A549 (cell line): ENCODE data around the gene ABT1. TPM values are rescaled to one million over a fixed set of nuclear protein-coding genes. Genes with fewer than 3 reads are reported as not detected.
A peak's percentile ranks its signal among the peaks of the same experiment; 100 is the strongest.

Experiments used
- ATAC-seq, 2 experiments: fragments of 200-7000 bp in 1 of 2; fragments of >200 bp in 1 of 2; cut with Nextera tagmentation in 1 of 2; cut with Tn5 transposase in 1 of 2; 3 replicates each; pipeline versions ENCODE4 v1.8.0 to v1.9.1; 2018 to 2020; ENCODE audit warnings: mild to moderate bottlenecking in 1 of 2, moderate library complexity in 1 of 2
- CTCF ChIA-PET: fragments of 300-600 bp; sonication (Branson Sonifier 250); formaldehyde crosslinking; extraction: SDS; loops from one replicate; lab custom pipeline; 2021; ENCODE audit warnings: antibody characterized with exemption, inconsistent platforms; lab: Yijun Ruan, JAX
- POLR2A ChIA-PET: fragments of 350-600 bp; formaldehyde crosslinking; extraction: SDS; loops from one replicate; lab custom pipeline; 2021; ENCODE audit warnings: antibody characterized with exemption, inconsistent platforms; lab: Yijun Ruan, JAX
- DNase-seq, 2 experiments: peaks; one replicate each; pipeline versions ENCODE4 v3.0.0 to v3.0.0-alpha.2; 2011 to 2016; ENCODE audit warnings: low read depth in 1 of 2, low spot score in 1 of 2
- FAIRE-seq: peaks from 2 replicates; lab custom pipeline; 2011; peaks lifted over from hg19 to GRCh38; lab: Jason Lieb, UNC
- H3K27ac ChIP-seq, 2 experiments: fragments of >200 bp; sonication (Bioruptor Twin); formaldehyde crosslinking; 3 replicates each; pipeline ENCODE4 v1.5.1; 2016 to 2017
- H3K4me1 ChIP-seq: fragments of >200 bp; sonication (Bioruptor Twin); formaldehyde crosslinking; 3 replicates; pipeline ENCODE4 v1.6.1; 2016
- H3K4me2 ChIP-seq: fragments of >200 bp; sonication (Bioruptor Twin); formaldehyde crosslinking; 3 replicates; pipeline ENCODE4 v1.6.1; 2016
- H3K4me3 ChIP-seq: fragments of >200 bp; sonication (Bioruptor Twin); formaldehyde crosslinking; 3 replicates; pipeline ENCODE4 v1.5.1; 2016
- H3K9me3 ChIP-seq: fragments of >200 bp; sonication (Bioruptor Twin); formaldehyde crosslinking; 3 replicates; pipeline ENCODE4 v1.6.1; 2016
- ATOH8 ChIP-seq: fragments of 250-450 bp; sonication (Bioruptor Pico); IDR thresholded peaks from 2 replicates; pipeline ENCODE4 v1.5.0; 2020; ENCODE audit warnings: low read depth, mild to moderate bottlenecking, moderate library complexity
- BHLHE40 ChIP-seq: IDR thresholded peaks from 2 replicates; pipeline ENCODE4 v1.6.1; 2012; ENCODE audit warnings: low read depth, low read length, inconsistent platforms
- CBX2 ChIP-seq: fragments of 200-600 bp; sonication (generic); IDR thresholded peaks from 2 replicates; pipeline ENCODE4 v1.6.1; 2016; ENCODE audit warnings: low read depth, mild to moderate bottlenecking, borderline replicate concordance
- CEBPB ChIP-seq, 2 experiments: fragments of >200 bp in 1 of 2; sonication (Bioruptor Twin) in 1 of 2; formaldehyde crosslinking in 1 of 2; IDR thresholded peaks; 2 replicates each; pipeline ENCODE4 v1.6.1; 2012 to 2016
- CHD4 ChIP-seq: fragments of 200-600 bp; sonication (generic); IDR thresholded peaks from 2 replicates; pipeline ENCODE4 v1.6.1; 2016; ENCODE audit warnings: antibody characterized with exemption, mild to moderate bottlenecking, borderline replicate concordance
- EHF ChIP-seq: fragments of 250-450 bp; sonication (Bioruptor Pico); IDR thresholded peaks from 2 replicates; pipeline ENCODE4 v1.5.0; 2020; ENCODE audit warnings: mild to moderate bottlenecking
- EP300 ChIP-seq, 2 experiments: fragments of >200 bp; sonication (Bioruptor Twin); formaldehyde crosslinking; IDR thresholded peaks; 2 replicates in 1 of 2; 3 replicates in 1 of 2; pipeline ENCODE4 v1.6.1; 2016 to 2017
- FOXS1 ChIP-seq: fragments of 250-450 bp; sonication (Bioruptor Pico); IDR thresholded peaks from 2 replicates; pipeline ENCODE4 v1.5.0; 2020; ENCODE audit warnings: mild to moderate bottlenecking, moderate library complexity
- GATA3 ChIP-seq: IDR thresholded peaks from 2 replicates; pipeline ENCODE4 v1.6.1; 2012; ENCODE audit warnings: borderline replicate concordance
- HEYL ChIP-seq: fragments of 250-450 bp; sonication (Bioruptor Pico); IDR thresholded peaks from 2 replicates; pipeline ENCODE4 v1.8.0; 2021; ENCODE audit warnings: mild to moderate bottlenecking, moderate library complexity
- JUN ChIP-seq, 2 experiments: fragments of >200 bp; sonication (Bioruptor Twin); formaldehyde crosslinking; IDR thresholded peaks; 2 replicates in 1 of 2; 3 replicates in 1 of 2; pipeline ENCODE4 v1.6.1; 2016 to 2017
- JUNB ChIP-seq: fragments of >200 bp; sonication (Bioruptor Twin); formaldehyde crosslinking; IDR thresholded peaks from 2 replicates; pipeline ENCODE4 v1.6.1; 2016
- KDM1A ChIP-seq: fragments of 200-600 bp; sonication (generic); IDR thresholded peaks from 2 replicates; pipeline ENCODE4 v1.6.1; 2016; ENCODE audit warnings: low read depth, mild to moderate bottlenecking
- KDM5A ChIP-seq: fragments of 200-600 bp; sonication (generic); IDR thresholded peaks from 2 replicates; pipeline ENCODE4 v1.6.1; 2016; ENCODE audit warnings: antibody characterized with exemption, mild to moderate bottlenecking
- NFE2L2 ChIP-seq: fragments of 150-350 bp; conservative IDR thresholded peaks from 2 replicates; pipeline ENCODE4 v1.6.1; 2014; ENCODE audit warnings: low read length
- PHF8 ChIP-seq: fragments of 200-600 bp; sonication (generic); IDR thresholded peaks from 2 replicates; pipeline ENCODE4 v1.6.1; 2016; ENCODE audit warnings: low read depth, mild to moderate bottlenecking, antibody characterized with exemption, moderate library complexity, borderline replicate concordance
- RCOR1 ChIP-seq: fragments of 150-350 bp; IDR thresholded peaks from 2 replicates; pipeline ENCODE4 v1.6.1; 2014; ENCODE audit warnings: antibody characterized with exemption, low read length, low read depth
- RFX5 ChIP-seq: fragments of 450-650 bp; IDR thresholded peaks from 2 replicates; pipeline ENCODE4 v1.7.1; 2014; ENCODE audit warnings: antibody characterized with exemption, mild to moderate bottlenecking, moderate library complexity
- ZFP36 ChIP-seq: fragments of 450-650 bp; IDR thresholded peaks from 2 replicates; pipeline ENCODE4 v1.6.1; 2014; ENCODE audit warnings: borderline replicate concordance; ENCODE audit not compliant: partially characterized antibody
- ZNF302 ChIP-seq: fragments of 250-450 bp; sonication (Bioruptor Pico); IDR thresholded peaks from 2 replicates; pipeline ENCODE4 v1.9.0; 2021; ENCODE audit warnings: inconsistent platforms, mild to moderate bottlenecking, moderate library complexity
- ZSCAN20 ChIP-seq: fragments of 250-450 bp; sonication (Bioruptor Pico); IDR thresholded peaks from 2 replicates; pipeline ENCODE4 v1.8.0; 2022; ENCODE audit warnings: mild to moderate bottlenecking, moderate library complexity
- WGBS: methylation state at CpG from one replicate; pipeline ENCODE4 v1.1.6; 2017; ENCODE audit errors: missing lambda C conversion rate; 5-methylcytosine and 5-hydroxymethylcytosine counted together
- polyA plus RNA-seq, 4 experiments: library from polyadenylated mRNA; depleted of rRNA in 3 of 4; stranded (reverse); fragments of >200 nt; fragmentation: RNase III in 1 of 4; extraction: RNeasy Plus Mini Kit Qiagen cat#74134 plus additional on column Dnase treatment in 1 of 4; gene quantifications; 2 replicates in 3 of 4; 3 replicates in 1 of 4; pipeline ENCODE4 v1.2.3, GENCODE V29; 2011 to 2017
- TF ChIP-seq, protein P1 (sequence below): fragments of >200 bp; sonication (Bioruptor Twin); formaldehyde crosslinking; IDR thresholded peaks from 2 replicates; pipeline ENCODE4 v1.6.1; 2016
- TF ChIP-seq, protein P2 (sequence below): IDR thresholded peaks from 2 replicates; pipeline ENCODE4 v1.6.1; 2012

ABT1 gene
- polyA plus RNA-seq, 2 of the 4 experiments (the other 2 are of a cell fraction): 10.6 to 11.1 TPM

DNA sequence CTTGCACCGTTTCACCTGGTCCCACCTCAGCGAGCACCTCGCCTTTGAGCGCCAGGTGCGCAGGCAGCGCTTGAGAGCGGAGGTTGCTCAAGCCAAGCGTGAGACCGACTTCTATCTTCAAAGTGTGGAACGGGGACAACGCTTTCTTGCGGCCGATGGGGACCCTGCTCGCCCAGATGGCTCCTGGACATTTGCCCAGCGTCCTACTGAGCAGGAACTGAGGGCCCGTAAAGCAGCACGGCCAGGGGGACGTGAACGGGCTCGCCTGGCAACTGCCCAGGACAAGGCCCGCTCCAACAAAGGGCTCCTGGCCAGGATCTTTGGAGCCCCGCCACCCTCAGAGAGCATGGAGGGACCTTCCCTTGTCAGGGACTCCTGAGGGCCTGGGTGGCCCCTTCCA, 1.5 kb downstream of the ABT1 start:
- TF ChIP-seq, protein P1, sequence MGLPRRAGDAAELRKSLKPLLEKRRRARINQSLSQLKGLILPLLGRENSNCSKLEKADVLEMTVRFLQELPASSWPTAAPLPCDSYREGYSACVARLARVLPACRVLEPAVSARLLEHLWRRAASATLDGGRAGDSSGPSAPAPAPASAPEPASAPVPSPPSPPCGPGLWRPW: no peak
- TF ChIP-seq, protein P2, sequence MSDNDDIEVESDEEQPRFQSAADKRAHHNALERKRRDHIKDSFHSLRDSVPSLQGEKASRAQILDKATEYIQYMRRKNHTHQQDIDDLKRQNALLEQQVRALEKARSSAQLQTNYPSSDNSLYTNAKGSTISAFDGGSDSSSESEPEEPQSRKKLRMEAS: no peak
- TF ChIP-seq ZSCAN20 (no peak), ZNF302 (CRISPR knock-in tag) (no peak), CEBPB (IDR thresholded peaks at IDR 0.05) (no peak), KDM1A (no peak), CHD4 (no peak), PHF8 (no peak), JUN (IDR thresholded peaks at IDR 0.05) (no peak)
- TF ChIP-seq, all 56 proteins: peak for 0
- WGBS: 97% methylated on average over 11 of the region's 22 CpGs
- H3K9me3 ChIP-seq: no peaks in the 10 kb centered on the region
- no peak overlapping the region for H3K4me3 ChIP-seq
- peak overlapping the region; percentile 91; the same call in 2 of the 3 replicates for H3K4me2 ChIP-seq
- ATAC-seq (no peak), FAIRE-seq (no peak), DNase-seq (no peak)
- ChIA-PET POLR2A (no interaction called here), CTCF (no interaction called here)
- H3K27ac ChIP-seq: no peak overlapping the region
- H3K4me1 ChIP-seq: peaks cover 4% of the 10 kb centered on the region; the same call in 1 of the 3 replicates

GRCh38 chr6:26599134-26599533, 2.4 kb downstream of the ABT1 start:
- FAIRE-seq (no peak), ATAC-seq (no peak), DNase-seq (no peak)
- TF ChIP-seq ATOH8 (no peak), EP300 (IDR thresholded peaks at IDR 0.05) (no peak), HEYL (no peak), CEBPB (IDR thresholded peaks at IDR 0.05) (no peak), NFE2L2 (no peak), CBX2 (no peak), KDM5A (no peak), EHF (no peak), FOXS1 (CRISPR knock-in tag) (no peak), GATA3 (no peak), RFX5 (no peak)
- TF ChIP-seq, protein P1: no peak
- no peak overlapping the region for H3K4me3 ChIP-seq
- POLR2A ChIA-PET: no interaction called here
- H3K4me2 ChIP-seq: no peak overlapping the region
- no peak overlapping the region for H3K27ac ChIP-seq
- WGBS: 86% methylated on average over 1 of the region's 1 CpG
- CTCF ChIA-PET: no interaction called here
- H3K4me1 ChIP-seq: peaks cover 4% of the 10 kb centered on the region; the same call in 1 of the 3 replicates
- H3K9me3 ChIP-seq: no peaks in the 10 kb centered on the region

DNA sequence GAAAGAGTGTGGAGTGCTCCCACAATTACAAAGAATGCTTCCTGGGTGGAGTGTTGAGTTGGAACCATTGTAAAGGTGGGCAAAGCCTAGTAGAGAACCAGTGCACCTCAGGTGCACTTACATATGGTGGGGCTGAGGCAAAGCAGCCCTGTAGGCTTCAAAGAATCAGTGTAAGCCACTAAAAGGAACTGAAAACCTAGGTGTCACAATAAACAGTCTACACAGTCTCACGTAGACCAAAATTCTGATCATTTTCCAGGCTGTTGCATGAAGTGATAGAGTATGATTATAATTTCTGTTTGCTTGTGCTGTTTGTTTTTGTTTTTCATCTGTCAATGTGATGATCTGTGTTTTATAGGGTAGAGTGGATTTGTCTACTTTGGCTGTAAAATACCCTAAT, 2.8 kb downstream of the ABT1 start:
- no peak for DNase-seq
- no peak overlapping the region for H3K4me3 ChIP-seq
- POLR2A ChIA-PET: no interaction called here
- no peak overlapping the region for H3K27ac ChIP-seq
- WGBS: 96% methylated on average over 1 of the region's 1 CpG
- ATAC-seq: no peak
- H3K4me1 ChIP-seq: peaks cover 4% of the 10 kb centered on the region; the same call in 1 of the 3 replicates
- FAIRE-seq: no peak
- TF ChIP-seq BHLHE40: no peak
- no peak for TF ChIP-seq ZFP36
- TF ChIP-seq RCOR1: no peak
- TF ChIP-seq JUNB: no peak
- TF ChIP-seq, all 56 proteins: peak for 0
- CTCF ChIA-PET: interaction anchor here (1.7 kb wide), 1 partner anchor 480 kb away, joined by 8 read pairs; no protein-coding TSS in a partner anchor
- Histone ChIP-seq H3K9me3 (no peaks in the 10 kb centered on the region), H3K4me2 (no peak overlapping the region)
